PFSK-1 (cell line): ENCODE results near the gene GRK5.

ENCODE experiments used
- FOXP2 ChIP-seq: optimal IDR thresholded peaks from 2 replicates; pipeline ENCODE3; 2011; ENCODE audit warnings: borderline replicate concordance, control low read depth, inconsistent platforms; ENCODE audit not compliant: insufficient read depth; ENCODE audit errors: extremely low read length, extremely low read depth
- POLR2AphosphoS5 ChIP-seq: IDR thresholded peaks from 2 replicates; pipeline ENCODE4 v1.6.1; 2012; ENCODE audit warnings: low read depth, mild to moderate bottlenecking, control low read depth, low read length, moderate library complexity
- REST ChIP-seq, 2 experiments: IDR thresholded peaks; 2 replicates each; pipeline versions ENCODE4 v1.6.1 to v1.8.0; 2011 to 2012; ENCODE audit warnings: low read depth in 2 of 2, low read length in 2 of 2, control low read depth in 1 of 2, inconsistent platforms in 1 of 2, mild to moderate bottlenecking in 1 of 2, moderate library complexity in 1 of 2; ENCODE audit not compliant: insufficient read depth in 1 of 2

DNA sequence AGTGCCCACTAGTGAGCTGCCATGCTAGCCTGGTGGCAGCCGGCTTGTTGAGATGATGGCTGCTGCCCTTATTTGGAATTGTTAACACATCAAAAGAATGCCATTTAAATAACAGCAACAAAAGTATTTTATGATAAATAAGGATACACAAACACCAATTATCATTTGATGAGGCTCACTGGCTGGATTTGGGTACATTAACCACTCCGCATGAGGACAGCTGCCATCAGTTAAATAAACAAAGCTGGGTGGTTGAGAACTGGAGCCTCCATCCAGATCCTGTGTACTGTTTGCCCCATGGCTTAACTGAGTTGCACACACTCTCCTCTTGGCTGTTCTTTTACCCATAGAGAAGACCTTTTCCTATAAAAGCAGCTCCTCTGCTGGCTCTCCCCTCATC is 231.3 kb downstream of the GRK5 start:
- TF ChIP-seq REST (IDR thresholded peaks at IDR 0.05; ENCODE audit: insufficient read depth in 1 of 2, low read depth in 2 of 2, low read length in 2 of 2) (no peak), FOXP2 (no peak), POLR2AphosphoS5 (no peak)
